Thyroid gland (tissue), 4 donors: ENCODE data around the gene CBFA2T3.

Source experiments
- CTCF ChIP-seq, 6 experiments: fragments of 200-600 bp in 3 of 6; fragments of 450-650 bp in 3 of 6; sonication (generic) in 3 of 6; IDR thresholded peaks; one replicate each; pipeline ENCODE4 v1.5.1; 2016 to 2019; ENCODE audit warnings: antibody characterized with exemption in 6 of 6, mild to moderate bottlenecking in 2 of 6, inconsistent platforms in 1 of 6, moderate library complexity in 1 of 6
- POLR2A ChIP-seq, 2 donors: fragments of 450-650 bp; IDR thresholded peaks; one replicate each; pipeline ENCODE4 v1.6.1; 2017; ENCODE audit warnings: antibody characterized with exemption in 2 of 2, mild to moderate bottlenecking in 2 of 2, moderate library complexity in 1 of 2

- TF ChIP-seq POLR2A (IDR thresholded peaks at IDR 0.05) (no peak), CTCF (IDR thresholded peaks at IDR 0.05) (no peak)
Observed at GRCh38 chr16:88982286-88983084, 5.5 kb upstream of the CBFA2T3 start.
